HG03103 (cell line): ENCODE measurements around the gene ELANE.
A peak's percentile ranks its signal among the peaks of the same experiment; 100 is the strongest.
"Not testable (repeated sequence)": the region's sequence is repeated elsewhere in the genome, so short reads cannot be mapped to it uniquely, and the experiment has no call there.

Source experiments
- ATAC-seq: cut with Tn5 transposase; IDR thresholded peaks from one replicate; pipeline ENCODE4 v1.9.1; 2021; ENCODE audit warnings: low read depth; ENCODE audit not compliant: unreplicated experiment

Gene ELANE

GRCh38 chr19:891421-892200, 39.5 kb downstream of the ELANE start:
- ATAC-seq = not testable (repeated sequence)

- ATAC-seq = no peak
Observed at GRCh38 chr19:892243-892893, 40.3 kb downstream of the ELANE start.

GRCh38 chr19:892894-893689, 41.0 kb downstream of the ELANE start, which contains the start of the genes MED16 and RNU6-9:
Gene MED16 (minus strand): TSS chr19:893187. CDS start chr19:891131, 2,056 bp downstream.
Gene RNU6-9 (plus strand): TSS chr19:893484.
- peak; percentile 62 for ATAC-seq

GRCh38 chr19:896434-896833, 44.3 kb downstream of the ELANE start:
- ATAC-seq = no peak

- no peak for ATAC-seq
Observed at GRCh38 chr19:896999-897398, 44.9 kb downstream of the ELANE start.

- no peak for ATAC-seq
Observed at GRCh38 chr19:897442-898039, 45.4 kb downstream of the ELANE start.

GRCh38 chr19:898663-899062, 46.6 kb downstream of the ELANE start:
- no peak for ATAC-seq

GRCh38 chr19:899336-900042, 47.4 kb downstream of the ELANE start:
- ATAC-seq = no peak

GRCh38 chr19:900043-900301, 47.9 kb downstream of the ELANE start:
- no peak for ATAC-seq

GRCh38 chr19:900302-901111, 48.4 kb downstream of the ELANE start:
- no peak for ATAC-seq

- ATAC-seq = no peak
Observed at GRCh38 chr19:901216-902092, 49.4 kb downstream of the ELANE start.

- no peak for ATAC-seq
Observed at GRCh38 chr19:902093-902370, 49.9 kb downstream of the ELANE start.

- ATAC-seq = no peak
Observed at GRCh38 chr19:902446-903226, 50.5 kb downstream of the ELANE start.

GRCh38 chr19:903266-903797, 51.2 kb downstream of the ELANE start:
- no peak for ATAC-seq

GRCh38 chr19:904545-904944, 52.4 kb downstream of the ELANE start:
- ATAC-seq = no peak
